A549 (cell line): ENCODE results near the gene TMEM175. TPM values are rescaled to one million over a fixed set of nuclear protein-coding genes. Genes with fewer than 3 reads are reported as not detected.

Source experiments
- ATAC-seq, 2 experiments: fragments of 200-7000 bp in 1 of 2; fragments of >200 bp in 1 of 2; cut with Nextera tagmentation in 1 of 2; cut with Tn5 transposase in 1 of 2; 3 replicates each; pipeline versions ENCODE4 v1.8.0 to v1.9.1; 2018 to 2020; ENCODE audit warnings: mild to moderate bottlenecking in 1 of 2, moderate library complexity in 1 of 2
- CTCF ChIA-PET: fragments of 300-600 bp; sonication (Branson Sonifier 250); formaldehyde crosslinking; extraction: SDS; loops from one replicate; lab custom pipeline; 2021; ENCODE audit warnings: antibody characterized with exemption, inconsistent platforms; lab: Yijun Ruan, JAX
- POLR2A ChIA-PET: fragments of 350-600 bp; formaldehyde crosslinking; extraction: SDS; loops from one replicate; lab custom pipeline; 2021; ENCODE audit warnings: antibody characterized with exemption, inconsistent platforms; lab: Yijun Ruan, JAX
- DNase-seq, 2 experiments: peaks; one replicate each; pipeline versions ENCODE4 v3.0.0 to v3.0.0-alpha.2; 2011 to 2016; ENCODE audit warnings: low read depth in 1 of 2, low spot score in 1 of 2
- FAIRE-seq: peaks from 2 replicates; lab custom pipeline; 2011; peaks lifted over from hg19 to GRCh38; lab: Jason Lieb, UNC
- H3K27ac ChIP-seq, 2 experiments: fragments of >200 bp; sonication (Bioruptor Twin); formaldehyde crosslinking; 3 replicates each; pipeline ENCODE4 v1.5.1; 2016 to 2017
- H3K4me1 ChIP-seq: fragments of >200 bp; sonication (Bioruptor Twin); formaldehyde crosslinking; 3 replicates; pipeline ENCODE4 v1.6.1; 2016
- H3K4me2 ChIP-seq: fragments of >200 bp; sonication (Bioruptor Twin); formaldehyde crosslinking; 3 replicates; pipeline ENCODE4 v1.6.1; 2016
- H3K4me3 ChIP-seq: fragments of >200 bp; sonication (Bioruptor Twin); formaldehyde crosslinking; 3 replicates; pipeline ENCODE4 v1.5.1; 2016
- H3K9me3 ChIP-seq: fragments of >200 bp; sonication (Bioruptor Twin); formaldehyde crosslinking; 3 replicates; pipeline ENCODE4 v1.6.1; 2016
- ATOH8 ChIP-seq: fragments of 250-450 bp; sonication (Bioruptor Pico); IDR thresholded peaks from 2 replicates; pipeline ENCODE4 v1.5.0; 2020; ENCODE audit warnings: low read depth, mild to moderate bottlenecking, moderate library complexity
- CHD4 ChIP-seq: fragments of 200-600 bp; sonication (generic); IDR thresholded peaks from 2 replicates; pipeline ENCODE4 v1.6.1; 2016; ENCODE audit warnings: antibody characterized with exemption, mild to moderate bottlenecking, borderline replicate concordance
- CTCF ChIP-seq: fragments of >200 bp; sonication (Bioruptor Twin); formaldehyde crosslinking; IDR thresholded peaks from 3 replicates; pipeline ENCODE4 v1.5.1; 2016
- EHMT2 ChIP-seq: fragments of 200-600 bp; sonication (generic); IDR thresholded peaks from 2 replicates; pipeline ENCODE4 v1.6.1; 2016; ENCODE audit warnings: antibody characterized with exemption, low read depth, mild to moderate bottlenecking, moderate library complexity
- EP300 ChIP-seq, 2 experiments: fragments of >200 bp; sonication (Bioruptor Twin); formaldehyde crosslinking; IDR thresholded peaks; 2 replicates in 1 of 2; 3 replicates in 1 of 2; pipeline ENCODE4 v1.6.1; 2016 to 2017
- ESRRA ChIP-seq: fragments of 150-350 bp; IDR thresholded peaks from 2 replicates; pipeline ENCODE4 v1.6.1; 2014; ENCODE audit warnings: mild to moderate bottlenecking, low read length, borderline replicate concordance
- FOSL2 ChIP-seq, 2 experiments: fragments of 450-650 bp in 1 of 2; fragments of >200 bp in 1 of 2; sonication (Bioruptor Twin) in 1 of 2; formaldehyde crosslinking; IDR thresholded peaks; 2 replicates each; pipeline versions ENCODE4 v1.5.0 to v1.6.1; 2016 to 2020; ENCODE audit warnings: mild to moderate bottlenecking in 1 of 2, moderate library complexity in 1 of 2
- GATA3 ChIP-seq: IDR thresholded peaks from 2 replicates; pipeline ENCODE4 v1.6.1; 2012; ENCODE audit warnings: borderline replicate concordance
- HDAC2 ChIP-seq: fragments of 200-600 bp; sonication (generic); IDR thresholded peaks from 2 replicates; pipeline ENCODE4 v1.6.1; 2016
- HEYL ChIP-seq: fragments of 250-450 bp; sonication (Bioruptor Pico); IDR thresholded peaks from 2 replicates; pipeline ENCODE4 v1.8.0; 2021; ENCODE audit warnings: mild to moderate bottlenecking, moderate library complexity
- HMGXB4 ChIP-seq: fragments of 250-450 bp; sonication (Bioruptor Pico); IDR thresholded peaks from 2 replicates; pipeline ENCODE4 v1.5.0; 2021; ENCODE audit warnings: mild to moderate bottlenecking, moderate library complexity, borderline replicate concordance
- HOXA7 ChIP-seq: fragments of 250-450 bp; sonication (Bioruptor Pico); IDR thresholded peaks from 2 replicates; pipeline ENCODE4 v1.5.0; 2020; ENCODE audit warnings: mild to moderate bottlenecking, moderate library complexity
- HOXB5 ChIP-seq: fragments of 250-450 bp; sonication (Bioruptor Pico); IDR thresholded peaks from 2 replicates; pipeline ENCODE4 v1.5.0; 2020; ENCODE audit warnings: mild to moderate bottlenecking, moderate library complexity
- JUN ChIP-seq, 2 experiments: fragments of >200 bp; sonication (Bioruptor Twin); formaldehyde crosslinking; IDR thresholded peaks; 2 replicates in 1 of 2; 3 replicates in 1 of 2; pipeline ENCODE4 v1.6.1; 2016 to 2017
- KDM5A ChIP-seq: fragments of 200-600 bp; sonication (generic); IDR thresholded peaks from 2 replicates; pipeline ENCODE4 v1.6.1; 2016; ENCODE audit warnings: antibody characterized with exemption, mild to moderate bottlenecking
- MAX ChIP-seq: IDR thresholded peaks from 2 replicates; pipeline ENCODE4 v1.6.1; 2012
- MAZ ChIP-seq: fragments of 150-350 bp; IDR thresholded peaks from 2 replicates; pipeline ENCODE4 v1.6.1; 2014; ENCODE audit warnings: antibody characterized with exemption, low read depth, low read length, borderline replicate concordance
- MYC ChIP-seq: IDR thresholded peaks from 2 replicates; pipeline ENCODE4 v1.6.1; 2012; ENCODE audit warnings: mild to moderate bottlenecking, inconsistent platforms, low read length, improper control_type of control experiment, borderline replicate concordance
- NPAS2 ChIP-seq: fragments of 250-450 bp; sonication (Bioruptor Pico); IDR thresholded peaks from 2 replicates; pipeline ENCODE4 v1.8.0; 2022; ENCODE audit warnings: mild to moderate bottlenecking, moderate library complexity, borderline replicate concordance
- PBX3 ChIP-seq: IDR thresholded peaks from 2 replicates; pipeline ENCODE4 v1.6.1; 2012
- POLR2A ChIP-seq: IDR thresholded peaks from 2 replicates; pipeline ENCODE4 v1.6.1; 2012; ENCODE audit warnings: mild to moderate bottlenecking, low read length
- RARB ChIP-seq: fragments of 250-450 bp; sonication (Bioruptor Pico); IDR thresholded peaks from 2 replicates; pipeline ENCODE4 v1.8.0; 2021; ENCODE audit warnings: mild to moderate bottlenecking, moderate library complexity
- SMC3 ChIP-seq: fragments of >200 bp; sonication (Bioruptor Twin); formaldehyde crosslinking; IDR thresholded peaks from 3 replicates; pipeline ENCODE4 v1.6.1; 2018; ENCODE audit warnings: inconsistent platforms
- SREBF2 ChIP-seq: fragments of 450-650 bp; IDR thresholded peaks from 2 replicates; pipeline ENCODE4 v1.6.1; 2014; ENCODE audit warnings: mild to moderate bottlenecking, moderate library complexity
- TP53 ChIP-seq: fragments of 250-450 bp; sonication (Bioruptor Pico); IDR thresholded peaks from 2 replicates; pipeline ENCODE4 v1.5.0; 2021; ENCODE audit warnings: mild to moderate bottlenecking, moderate library complexity
- ZFP36 ChIP-seq: fragments of 450-650 bp; IDR thresholded peaks from 2 replicates; pipeline ENCODE4 v1.6.1; 2014; ENCODE audit warnings: borderline replicate concordance; ENCODE audit not compliant: partially characterized antibody
- ZSCAN20 ChIP-seq: fragments of 250-450 bp; sonication (Bioruptor Pico); IDR thresholded peaks from 2 replicates; pipeline ENCODE4 v1.8.0; 2022; ENCODE audit warnings: mild to moderate bottlenecking, moderate library complexity
- WGBS: methylation state at CpG from one replicate; pipeline ENCODE4 v1.1.6; 2017; ENCODE audit errors: missing lambda C conversion rate; 5-methylcytosine and 5-hydroxymethylcytosine counted together
- polyA plus RNA-seq, 4 experiments: library from polyadenylated mRNA; depleted of rRNA in 3 of 4; stranded (reverse); fragments of >200 nt; fragmentation: RNase III in 1 of 4; extraction: RNeasy Plus Mini Kit Qiagen cat#74134 plus additional on column Dnase treatment in 1 of 4; gene quantifications; 2 replicates in 3 of 4; 3 replicates in 1 of 4; pipeline ENCODE4 v1.2.3, GENCODE V29; 2011 to 2017

Gene TMEM175
- polyA plus RNA-seq, 2 of the 4 experiments (the other 2 are of a cell fraction): 15.7 to 19.4 TPM

- TF ChIP-seq EHMT2: no peak
- TF ChIP-seq SREBF2: no peak
- TF ChIP-seq HEYL (CRISPR knock-in tag): no peak
- no peak for TF ChIP-seq HOXB5 (CRISPR knock-in tag)
- no peak for TF ChIP-seq GATA3
- TF ChIP-seq HMGXB4: no peak
- no peak for TF ChIP-seq MAX
- TF ChIP-seq CHD4: no peak
- TF ChIP-seq ESRRA: no peak
- no peak for TF ChIP-seq MYC
- TF ChIP-seq ZSCAN20 (CRISPR knock-in tag): no peak
- TF ChIP-seq JUN (IDR thresholded peaks at IDR 0.05): no peak
- no peak for TF ChIP-seq ZFP36
- no peak for TF ChIP-seq HDAC2
- no peak for TF ChIP-seq HOXA7 (CRISPR knock-in tag)
- no peak for TF ChIP-seq ATOH8 (CRISPR knock-in tag)
- TF ChIP-seq SMC3: no peak
- TF ChIP-seq RARB (CRISPR knock-in tag): no peak
- TF ChIP-seq POLR2A: no peak
- FAIRE-seq (no peak), ATAC-seq (no peak), DNase-seq (no peak)
- H3K4me3 ChIP-seq: no peak overlapping the region
- CTCF ChIA-PET: no interaction called here
- H3K4me1 ChIP-seq: no peaks in the 10 kb centered on the region
- POLR2A ChIA-PET: no interaction called here
- WGBS: 92% methylated on average over 25 of the region's 29 CpGs
- H3K4me2 ChIP-seq: no peak overlapping the region
- H3K27ac ChIP-seq: no peak overlapping the region
- H3K9me3 ChIP-seq: no peaks in the 10 kb centered on the region
These were observed 20.3 kb upstream of the TMEM175 start for GRCh38 chr4:911871-912490.

- Histone ChIP-seq H3K27ac (no peak overlapping the region), H3K4me1 (no peaks in the 10 kb centered on the region), H3K9me3 (no peaks in the 10 kb centered on the region), H3K4me2 (no peak overlapping the region), H3K4me3 (no peak overlapping the region)
- TF ChIP-seq PBX3: no peak
- no peak for TF ChIP-seq CTCF
- TF ChIP-seq ATOH8 (CRISPR knock-in tag): no peak
- no peak for TF ChIP-seq TP53
- no peak for TF ChIP-seq FOSL2 (IDR thresholded peaks at IDR 0.05)
- no peak for TF ChIP-seq FOSL2 (CRISPR knock-in tag; IDR thresholded peaks at IDR 0.05)
- no peak for TF ChIP-seq EP300 (IDR thresholded peaks at IDR 0.05)
- TF ChIP-seq NPAS2 (CRISPR knock-in tag): no peak
- TF ChIP-seq MAZ: no peak
- TF ChIP-seq KDM5A: no peak
- TF ChIP-seq GATA3: no peak
- TF ChIP-seq CHD4: no peak
- POLR2A ChIA-PET: no interaction called here
- FAIRE-seq (no peak), DNase-seq (no peak), ATAC-seq (no peak)
- WGBS: 67% methylated on average over 19 of the region's 19 CpGs
- CTCF ChIA-PET: no interaction called here
These were observed 19.5 kb upstream of the TMEM175 start for GRCh38 chr4:912548-913279.
